NCI-H2029 (cell line): ENCODE results near the gene ASIC5.
A peak's percentile ranks its signal among the peaks of the same experiment; 100 is the strongest.
"Not testable (repeated sequence)": the region's sequence is repeated elsewhere in the genome, so short reads cannot be mapped to it uniquely, and the experiment has no call there.

Experiments used
- DNase-seq: peaks from one replicate; lab custom pipeline; 2025; lab: John Stamatoyannopoulos, UW

ASIC5 gene, protein sequence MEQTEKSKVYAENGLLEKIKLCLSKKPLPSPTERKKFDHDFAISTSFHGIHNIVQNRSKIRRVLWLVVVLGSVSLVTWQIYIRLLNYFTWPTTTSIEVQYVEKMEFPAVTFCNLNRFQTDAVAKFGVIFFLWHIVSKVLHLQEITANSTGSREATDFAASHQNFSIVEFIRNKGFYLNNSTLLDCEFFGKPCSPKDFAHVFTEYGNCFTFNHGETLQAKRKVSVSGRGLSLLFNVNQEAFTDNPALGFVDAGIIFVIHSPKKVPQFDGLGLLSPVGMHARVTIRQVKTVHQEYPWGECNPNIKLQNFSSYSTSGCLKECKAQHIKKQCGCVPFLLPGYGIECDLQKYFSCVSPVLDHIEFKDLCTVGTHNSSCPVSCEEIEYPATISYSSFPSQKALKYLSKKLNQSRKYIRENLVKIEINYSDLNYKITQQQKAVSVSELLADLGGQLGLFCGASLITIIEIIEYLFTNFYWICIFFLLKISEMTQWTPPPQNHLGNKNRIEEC

DNA sequence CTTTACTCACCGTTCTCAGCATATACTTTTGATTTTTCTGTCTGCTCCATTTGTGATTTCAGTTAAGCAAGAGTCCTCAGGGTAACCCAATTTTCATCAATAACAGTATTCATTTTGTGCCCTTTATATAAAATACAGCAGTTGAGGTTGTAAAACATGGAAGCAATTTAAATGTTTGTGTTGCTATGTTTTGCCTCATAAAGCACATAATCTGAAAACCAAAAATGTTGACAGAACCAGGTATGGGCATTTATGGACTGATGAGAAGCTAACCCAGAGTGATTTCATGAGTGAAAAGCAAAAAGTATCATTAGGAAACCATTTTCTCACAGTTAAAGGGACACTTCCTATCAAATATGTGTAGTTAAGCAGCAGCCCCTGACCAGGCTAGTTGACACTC is at the start of gene ASIC5:
TSS of gene ASIC5 (minus strand) at position 101 of the 400 bp plus-strand sequence. CDS start at position 50, 51 bp downstream.
- no peak for DNase-seq

DNA sequence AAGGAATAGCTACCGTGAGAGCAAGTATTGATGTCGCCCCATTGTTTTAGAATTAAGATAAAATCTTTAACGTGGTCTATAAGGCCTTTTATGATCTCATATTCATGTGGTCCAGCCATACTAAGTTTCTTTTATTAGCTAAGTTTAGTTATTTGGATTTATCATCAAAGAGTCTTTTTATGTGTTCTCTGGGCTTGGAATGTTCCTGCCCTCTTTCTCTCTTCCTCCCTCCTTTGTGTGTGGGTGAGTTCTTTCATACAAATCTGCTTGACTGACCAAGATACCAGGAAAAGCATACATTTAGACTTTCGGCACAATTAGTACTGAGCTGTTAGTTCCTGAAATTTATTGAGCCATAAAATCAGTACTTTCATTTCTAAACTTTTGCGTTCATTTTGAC is 48.7 kb upstream of the ASIC5 start:
- no peak for DNase-seq

DNA sequence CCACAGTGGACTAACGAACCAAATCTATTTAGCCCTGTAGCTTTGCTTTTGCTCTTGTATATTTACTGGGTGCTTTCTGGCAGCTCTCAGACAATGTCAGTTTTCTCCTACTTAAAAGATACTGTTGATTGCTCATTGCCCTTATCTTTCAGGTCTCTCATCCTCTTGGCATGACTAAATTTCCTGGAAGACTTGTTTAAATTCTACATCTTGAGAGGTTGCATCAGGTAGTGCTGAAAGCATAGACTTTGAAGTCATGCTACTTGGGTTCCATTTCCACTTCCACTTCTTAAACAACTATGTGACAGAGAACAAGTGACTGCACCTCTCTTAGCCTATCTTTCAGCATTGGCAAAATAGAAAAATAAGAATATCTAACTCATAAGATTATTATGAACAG is 45.8 kb upstream of the ASIC5 start:
- DNase-seq = no peak

DNA sequence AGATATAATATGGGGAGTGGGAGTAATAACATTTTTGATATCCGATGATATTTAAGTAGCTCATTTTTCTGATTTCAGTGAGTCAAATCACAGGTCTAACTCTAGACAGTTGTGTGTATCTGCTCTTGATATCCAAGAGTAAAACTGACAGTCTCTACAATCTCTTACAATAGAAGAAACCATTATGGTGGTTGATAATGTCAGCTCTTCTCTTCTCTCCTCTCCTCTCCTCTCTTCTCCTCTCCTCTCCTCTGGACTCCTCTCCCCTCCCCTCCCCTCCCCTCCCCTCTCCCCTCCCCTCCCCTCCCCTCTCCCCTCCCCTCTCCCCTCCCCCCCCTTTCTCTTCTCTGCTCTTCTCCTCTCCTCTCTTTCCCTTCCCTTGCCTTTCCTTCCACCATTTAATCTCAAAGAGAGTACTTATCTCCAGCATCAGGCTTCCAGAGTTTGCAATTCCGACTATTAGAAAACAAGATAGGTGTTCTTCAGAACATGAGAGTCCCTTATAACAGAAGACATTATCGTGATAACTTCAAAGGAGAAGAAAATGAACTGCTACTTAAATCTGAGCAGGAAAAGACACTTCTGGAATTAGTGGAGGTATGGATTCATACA is 43.6 kb upstream of the ASIC5 start:
- DNase-seq = no peak

DNA sequence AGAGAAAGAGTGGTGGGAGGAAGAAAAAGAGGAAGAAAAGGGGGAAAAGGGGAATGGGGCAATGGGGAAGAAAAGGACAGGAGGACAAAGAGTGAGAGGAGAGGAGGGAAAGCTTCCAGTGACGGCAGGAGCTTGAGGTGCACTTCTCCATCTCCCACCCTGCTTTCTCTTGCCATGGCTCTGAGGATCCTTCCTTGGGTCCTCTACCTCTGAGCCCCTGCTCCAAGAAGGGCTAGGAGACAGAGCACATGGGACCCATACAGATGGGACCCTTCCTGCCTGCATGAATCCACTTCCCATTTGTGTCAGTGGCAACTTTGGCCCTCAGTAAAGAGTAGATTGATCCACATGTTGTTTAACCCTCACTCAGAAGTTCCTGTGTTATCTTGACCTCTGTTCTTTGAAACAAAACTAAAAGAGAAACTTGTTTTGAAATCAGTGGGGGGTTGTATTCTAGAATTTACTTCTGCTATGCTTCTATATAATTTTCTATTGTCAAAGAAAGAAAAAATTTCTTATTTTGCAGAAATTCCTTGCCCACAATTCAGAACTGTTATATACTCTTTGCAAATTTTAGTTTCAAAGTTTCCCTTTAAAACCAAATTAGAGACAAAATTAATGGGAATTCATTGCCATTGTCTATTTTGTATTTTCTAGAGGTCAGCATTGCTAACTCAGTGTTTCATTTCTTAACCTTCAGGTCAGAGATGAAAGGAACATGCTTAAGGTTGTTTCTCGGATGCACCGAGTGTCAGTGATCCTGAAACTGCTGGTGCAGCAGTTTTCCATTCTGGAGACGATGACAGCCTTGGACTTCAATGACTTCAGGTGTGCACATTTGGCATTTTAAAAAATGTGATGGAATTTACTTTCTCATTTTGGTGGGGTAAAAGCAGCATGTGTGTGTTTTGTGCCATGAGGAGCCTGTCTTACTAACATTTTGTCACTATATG is 42.4 kb upstream of the ASIC5 start:
- no peak for DNase-seq

DNA sequence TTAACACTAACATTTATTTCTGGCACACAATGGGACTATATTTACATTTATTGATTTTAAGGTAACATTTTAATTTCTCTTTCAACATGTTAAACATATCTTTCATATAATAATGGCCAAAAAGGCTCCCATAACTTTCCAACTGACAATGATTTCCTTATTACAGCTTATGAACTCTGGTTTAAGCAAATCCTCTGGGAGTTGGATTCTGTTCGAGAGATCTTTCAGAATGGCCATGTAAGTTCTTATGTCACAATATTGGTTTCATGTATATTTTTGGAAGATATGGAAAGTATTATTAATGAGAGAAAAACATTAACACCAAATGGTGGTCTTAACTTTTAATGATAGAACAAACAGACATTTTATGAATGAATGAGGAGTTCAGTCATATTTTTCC is 41.5 kb upstream of the ASIC5 start:
- DNase-seq = no peak

DNA sequence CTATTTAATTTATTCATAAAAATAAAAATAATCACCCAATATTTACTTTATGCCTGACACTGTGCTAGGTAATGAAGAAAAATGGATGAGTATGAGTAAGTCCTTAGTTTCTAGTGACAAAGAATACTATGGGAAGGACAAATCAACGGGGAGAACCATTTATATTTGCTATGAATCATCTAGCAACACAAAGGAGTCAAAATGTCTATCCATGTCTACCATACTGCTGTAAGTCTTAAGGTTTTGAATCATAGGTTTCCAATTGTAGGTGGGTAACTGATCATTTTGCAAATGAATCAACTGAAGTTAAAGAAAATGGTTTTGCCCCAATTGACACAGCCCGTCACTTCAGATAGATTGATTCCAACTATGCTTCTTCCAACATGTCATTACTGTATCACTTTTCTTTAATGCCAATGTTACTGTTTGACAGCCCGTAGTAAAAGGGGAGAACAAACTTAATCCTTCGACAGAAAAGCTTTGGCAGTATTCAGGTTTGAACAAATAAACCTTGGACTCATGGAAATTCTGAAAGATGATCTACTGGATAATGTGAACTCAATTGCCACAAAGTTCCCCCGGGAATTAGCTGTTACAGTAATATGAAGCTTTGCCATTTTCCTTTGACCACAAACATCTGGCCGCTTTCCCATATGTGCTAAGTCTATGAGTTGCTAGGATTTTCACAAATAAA is 40.6 kb upstream of the ASIC5 start:
- peak; percentile 11 for DNase-seq

DNA sequence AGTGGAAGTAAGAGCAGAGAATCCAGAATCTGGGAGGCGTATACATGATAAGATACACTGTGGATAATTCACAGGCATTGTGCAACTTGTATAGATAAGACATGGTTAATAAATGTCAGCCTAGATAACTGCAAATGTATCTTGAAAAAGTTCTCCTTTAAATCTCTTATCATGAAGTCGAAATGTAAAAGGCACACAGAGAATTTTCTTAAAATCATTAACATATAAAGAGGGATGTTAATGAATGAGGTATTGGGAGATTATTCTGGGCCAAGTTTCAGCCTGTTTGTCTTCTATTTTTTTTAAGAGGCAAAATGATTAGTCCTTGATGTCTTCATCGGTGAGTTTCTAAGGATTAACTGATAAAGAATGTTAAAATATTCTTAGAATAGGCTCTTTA is 38.3 kb upstream of the ASIC5 start:
- DNase-seq = no peak

DNA sequence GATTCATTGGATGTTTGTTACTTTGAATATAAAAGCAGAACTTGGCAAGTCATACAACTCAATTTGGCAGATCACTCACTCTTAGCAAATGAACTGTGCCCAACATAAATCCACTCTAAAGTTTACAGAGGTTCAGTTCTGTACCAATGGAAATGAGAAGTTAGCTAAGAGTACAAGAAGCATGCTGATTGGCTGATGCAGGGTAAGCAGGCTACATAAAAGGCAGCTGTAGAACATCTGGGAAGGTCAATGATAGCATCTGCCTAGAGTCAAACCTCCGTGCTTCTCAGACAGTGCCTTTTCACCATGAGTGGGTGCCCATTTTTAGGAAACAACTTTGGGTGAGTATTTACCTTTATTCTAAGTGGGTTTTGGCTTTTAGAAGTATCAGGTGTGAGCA is 37.4 kb upstream of the ASIC5 start, which contains the start of gene TDO2:
TSS of gene TDO2 (plus strand) at position 244 of the 400 bp plus-strand sequence. CDS start at position 307, 63 bp downstream.
- no peak for DNase-seq

DNA sequence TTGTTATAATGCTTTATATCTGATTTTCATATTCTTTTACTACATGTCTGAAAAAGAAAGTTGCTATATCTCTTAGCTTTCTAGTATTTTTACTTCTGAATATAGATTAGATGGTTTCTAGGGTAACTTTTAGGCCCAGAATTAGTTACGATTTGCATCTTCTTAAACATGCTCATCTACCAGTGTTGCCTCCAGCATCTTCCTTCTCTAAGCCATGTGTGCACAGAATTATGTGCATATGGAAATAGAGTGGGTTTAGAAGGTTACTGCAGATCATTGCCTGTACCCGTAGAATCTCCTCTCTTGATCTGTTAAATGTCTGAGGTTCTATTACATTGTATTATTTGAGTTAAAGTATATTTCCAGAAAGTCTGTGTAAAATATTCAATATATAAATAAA is 34.9 kb upstream of the ASIC5 start:
- DNase-seq = no peak

DNA sequence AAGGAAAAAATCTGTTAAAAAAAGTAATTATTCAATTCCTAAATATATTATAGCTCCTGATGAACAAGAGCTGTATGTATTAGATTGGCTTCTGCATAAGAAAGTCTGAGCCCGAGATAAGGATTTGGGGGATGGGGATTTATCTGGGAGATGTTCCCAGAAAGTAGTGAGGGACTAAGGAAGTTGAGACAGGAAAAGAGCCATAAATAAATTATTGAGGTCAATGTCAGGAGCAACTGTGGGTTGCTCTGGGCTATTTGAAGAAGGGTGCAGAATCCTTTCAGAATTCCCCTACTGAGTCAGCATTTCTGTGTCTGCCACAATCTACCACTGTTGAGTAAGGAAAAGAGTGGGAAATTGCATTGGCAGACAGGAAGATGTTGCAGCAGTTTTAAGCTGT is 34.3 kb upstream of the ASIC5 start:
- DNase-seq = no peak

DNA sequence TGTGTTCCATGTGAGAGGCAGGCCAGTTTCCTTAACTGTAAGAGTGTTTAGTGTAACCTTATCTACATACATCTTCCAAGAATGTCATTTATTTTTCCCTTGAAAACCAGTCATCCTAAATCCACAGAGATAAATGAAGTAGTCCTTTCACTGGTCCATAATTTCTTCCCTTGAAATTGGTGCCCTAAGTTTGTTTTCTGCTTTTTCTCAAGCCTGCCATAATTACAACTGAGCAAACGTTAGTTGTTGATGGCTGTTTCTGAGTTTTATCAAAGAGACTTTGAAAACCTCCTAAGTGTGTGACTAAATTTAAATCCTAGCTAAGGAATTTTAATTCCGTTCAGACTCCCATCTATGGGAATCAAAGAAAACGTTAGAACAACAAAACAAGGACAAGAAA is 33.8 kb upstream of the ASIC5 start:
- no peak for DNase-seq

DNA sequence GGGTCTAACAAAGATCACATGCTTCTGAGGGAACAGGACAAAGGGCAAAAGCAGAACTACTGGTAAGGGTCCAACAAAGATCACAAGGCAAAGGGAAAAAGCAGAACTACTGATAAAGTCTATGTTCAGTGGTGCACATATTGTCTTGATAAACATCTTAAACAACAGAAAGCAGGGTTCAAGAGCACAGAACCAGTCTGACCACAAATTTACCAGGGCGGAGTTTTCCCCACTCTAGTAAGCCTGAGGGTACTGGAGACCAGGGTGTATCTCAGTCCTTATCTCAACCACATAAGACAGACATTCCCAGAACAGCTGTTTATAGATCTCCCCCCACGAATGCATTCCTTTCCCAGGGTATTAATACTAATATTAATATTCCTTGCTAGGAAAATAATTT is 32.3 kb upstream of the ASIC5 start:
- not testable (repeated sequence) for DNase-seq

DNA sequence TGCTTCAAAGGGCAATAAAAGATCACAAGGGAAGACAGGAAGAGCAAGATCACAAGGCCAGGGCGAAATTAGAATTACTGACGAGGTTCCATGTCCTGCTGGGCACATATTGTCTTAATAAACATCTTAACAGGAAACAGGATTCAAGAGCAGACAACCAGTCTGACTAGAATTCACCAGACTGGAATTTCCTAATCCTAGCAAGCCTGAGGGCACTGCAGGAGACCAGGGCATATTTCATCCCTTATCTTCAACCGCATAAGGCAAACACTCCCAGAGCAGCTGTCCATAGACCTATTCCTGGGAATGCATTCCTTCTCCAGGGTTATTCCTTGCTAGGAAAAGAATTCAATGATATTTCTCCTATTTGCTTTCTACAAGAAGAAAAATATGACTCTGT is 25.0 kb upstream of the ASIC5 start:
- no peak for DNase-seq

DNA sequence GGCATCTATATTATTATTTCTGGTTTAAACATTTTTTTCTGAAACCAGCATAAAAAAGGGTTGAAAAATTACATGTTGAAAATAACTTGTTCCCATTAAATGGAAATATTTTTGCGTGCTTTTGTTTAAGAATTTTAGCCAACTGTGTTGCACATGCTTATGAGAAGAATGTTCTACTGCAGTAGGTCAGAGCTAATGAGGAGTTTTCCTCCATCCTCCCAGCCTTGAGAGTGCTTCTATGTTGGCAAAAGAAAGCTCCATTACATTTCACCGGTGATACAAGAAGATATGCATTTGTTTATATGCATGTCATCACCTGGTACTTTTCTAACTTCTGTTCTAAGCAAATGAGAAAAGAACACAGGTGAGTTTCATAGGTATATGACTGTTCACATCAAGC is 23.9 kb upstream of the ASIC5 start:
- no peak for DNase-seq

DNA sequence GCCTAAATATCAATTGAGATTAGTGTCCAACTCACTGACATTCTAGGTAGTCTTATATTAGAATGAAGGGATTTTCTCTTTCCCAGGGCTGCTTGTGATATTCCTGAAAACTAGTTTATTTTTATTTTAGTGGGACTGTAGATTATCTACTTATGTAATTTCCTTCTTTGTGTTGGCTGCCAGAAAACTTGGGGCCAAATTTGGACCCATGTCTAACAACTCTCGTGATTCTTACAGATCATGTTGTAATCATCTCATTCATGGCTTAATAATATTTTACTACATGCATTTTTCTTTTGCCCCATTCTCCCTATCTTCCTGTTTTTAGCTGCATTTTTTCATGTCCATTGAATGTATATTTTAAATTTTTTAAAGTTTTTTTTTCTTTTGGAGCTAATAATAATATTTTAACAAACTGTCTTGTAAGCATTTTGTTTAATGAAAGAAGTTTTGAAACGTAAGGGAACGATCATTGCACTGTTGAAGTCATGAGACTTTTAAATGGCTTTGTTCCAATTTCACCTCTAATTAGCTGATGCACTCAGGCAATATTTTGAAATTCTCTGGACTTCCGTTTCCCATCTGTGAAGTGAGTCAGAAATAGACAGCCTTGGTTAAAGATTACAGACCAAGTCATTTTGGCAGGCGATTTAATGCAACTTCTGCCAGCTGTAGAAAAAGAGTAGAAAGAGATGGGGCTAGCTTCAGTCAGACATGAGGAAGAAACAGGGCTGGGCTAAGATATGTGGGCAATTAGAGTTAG is 23.1 kb upstream of the ASIC5 start:
- DNase-seq = no peak

DNA sequence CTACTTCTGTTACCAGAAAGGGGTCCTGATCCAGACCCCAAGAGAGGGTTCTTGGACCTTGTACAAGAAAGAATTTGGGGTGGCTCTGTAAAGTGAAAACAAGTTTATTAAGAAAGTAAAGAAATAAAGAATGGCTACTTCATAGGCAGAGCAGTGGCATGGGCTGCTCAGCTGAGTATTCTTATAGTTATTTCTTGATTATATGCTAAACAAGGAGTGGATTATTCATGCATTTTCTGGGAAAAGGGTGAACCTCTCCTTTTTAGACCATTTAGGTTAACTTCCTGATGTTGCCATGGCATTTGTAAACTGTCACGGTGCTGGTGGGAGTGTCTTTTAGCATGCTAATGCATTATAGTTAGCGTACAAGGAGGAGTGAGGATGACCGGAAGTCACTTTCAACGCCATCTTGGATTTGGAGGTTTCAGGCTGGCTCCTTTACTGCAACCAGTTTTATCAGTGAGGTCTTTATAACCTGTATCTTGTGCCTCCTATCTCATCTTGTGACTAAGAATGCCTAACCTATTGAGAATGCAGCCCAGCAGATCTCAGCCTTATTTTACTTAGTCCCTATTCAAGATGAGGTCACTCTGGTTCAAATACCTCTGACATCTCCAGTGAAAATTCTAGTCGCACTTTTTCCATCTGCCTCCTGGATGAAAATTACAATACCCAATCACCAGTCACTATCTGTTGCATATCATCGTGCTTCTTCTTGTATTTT is 21.9 kb upstream of the ASIC5 start:
- DNase-seq = no peak

DNA sequence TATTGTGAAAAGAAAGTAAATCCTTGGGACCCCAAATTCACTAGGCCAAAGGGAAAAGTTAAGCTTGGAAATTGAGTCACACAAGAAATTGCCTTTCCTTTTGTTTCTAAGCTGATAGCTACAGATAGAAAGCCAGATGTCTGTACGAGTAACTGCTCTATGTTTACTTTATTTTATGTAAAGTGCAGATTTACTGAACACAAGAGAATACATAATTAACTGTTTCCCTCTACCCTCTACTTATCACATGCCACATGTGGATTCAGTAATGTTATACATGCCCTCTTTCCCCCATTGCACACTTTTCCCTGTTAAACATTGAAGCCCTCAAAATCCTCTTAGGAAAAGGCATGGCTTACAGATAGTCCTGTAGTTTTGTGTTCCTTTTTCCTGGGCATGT is 21.0 kb upstream of the ASIC5 start:
- DNase-seq = no peak

DNA sequence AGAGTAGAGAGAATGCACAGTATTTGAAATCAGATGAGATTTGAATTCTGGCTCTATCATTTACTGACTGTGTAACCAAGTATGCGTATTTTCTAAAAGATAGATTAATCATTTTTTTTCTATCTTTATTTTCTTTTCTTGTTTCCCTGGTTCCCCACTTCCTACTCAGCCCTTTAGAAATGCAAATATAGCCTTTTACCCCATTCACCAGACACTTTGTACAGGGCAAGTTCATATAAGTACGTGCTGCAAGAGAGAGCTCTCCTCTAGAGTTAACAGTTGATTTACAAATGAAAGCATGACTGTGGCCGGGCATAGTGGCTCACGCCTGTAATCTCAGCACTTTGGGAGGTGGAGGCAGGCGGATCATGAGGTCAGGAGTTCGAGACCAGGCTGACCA is 19.6 kb upstream of the ASIC5 start:
- DNase-seq = no peak

DNA sequence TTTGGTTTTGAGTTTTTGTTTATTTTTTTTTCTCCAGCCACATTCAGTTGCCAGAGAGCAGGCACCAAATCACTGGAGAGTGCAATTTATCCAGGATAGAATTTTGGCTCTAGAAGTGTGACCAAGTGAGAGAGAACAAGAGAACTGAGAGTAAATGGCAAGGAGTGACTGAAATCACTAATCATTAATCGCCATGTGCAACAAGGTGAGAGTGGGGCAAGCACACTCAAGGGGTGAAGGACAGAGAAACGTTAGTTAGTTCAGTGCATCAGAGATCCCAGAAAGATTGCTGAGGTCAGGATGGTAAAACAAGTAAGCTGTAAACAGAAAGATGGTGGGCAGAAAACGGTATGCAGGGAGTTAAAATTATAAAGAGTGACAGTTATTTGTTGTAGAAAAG is 17.8 kb upstream of the ASIC5 start:
- no peak for DNase-seq
